GM23338 (cell line): ENCODE measurements around the gene HADHB. TPM values are rescaled to one million over a fixed set of nuclear protein-coding genes. Genes with fewer than 3 reads are reported as not detected.

Experiments used
- ATAC-seq: fragments of 200-7000 bp; cut with Tn5 transposase; 3 replicates; pipeline ENCODE4 v1.9.1; 2020
- DNase-seq: peaks from one replicate; pipeline ENCODE4 v3.0.0-alpha.2; 2015; ENCODE audit warnings: low spot score
- H2AFZ ChIP-seq: fragments of 200-600 bp; sonication (generic); 2 replicates; pipeline ENCODE4 v1.8.0; 2016; ENCODE audit warnings: antibody characterized with exemption, mild to moderate bottlenecking, moderate library complexity
- H3F3A ChIP-seq: fragments of 200-600 bp; sonication (generic); replicated peaks from 2 replicates; pipeline ENCODE4 v1.8.0; 2017; ENCODE audit warnings: antibody characterized with exemption, mixed run types, low read depth
- H3K27ac ChIP-seq: fragments of 200-600 bp; sonication (generic); 2 replicates; pipeline ENCODE4 v1.6.1; 2016; ENCODE audit warnings: low read depth
- H3K27me3 ChIP-seq: fragments of 200-600 bp; sonication (generic); 2 replicates; pipeline ENCODE4 v1.8.0; 2016; ENCODE audit warnings: mild to moderate bottlenecking, mixed run types, moderate library complexity; ENCODE audit not compliant: insufficient read depth
- H3K36me3 ChIP-seq: fragments of 200-600 bp; sonication (generic); 2 replicates; pipeline ENCODE4 v1.8.0; 2016; ENCODE audit warnings: mild to moderate bottlenecking; ENCODE audit not compliant: insufficient read depth
- H3K4me1 ChIP-seq: fragments of 200-600 bp; sonication (generic); 2 replicates; pipeline ENCODE4 v1.8.0; 2016; ENCODE audit warnings: mild to moderate bottlenecking, moderate library complexity; ENCODE audit not compliant: insufficient read depth
- H3K4me2 ChIP-seq: fragments of 200-600 bp; sonication (generic); 2 replicates; pipeline ENCODE4 v1.7.1; 2017; ENCODE audit warnings: mixed run types
- H3K4me3 ChIP-seq: fragments of 200-600 bp; sonication (generic); 2 replicates; pipeline ENCODE4 v1.6.1; 2016; ENCODE audit warnings: mixed run types
- H3K79me2 ChIP-seq: fragments of 200-600 bp; sonication (generic); replicated peaks from 2 replicates; pipeline ENCODE4 v1.8.0; 2017; ENCODE audit warnings: mild to moderate bottlenecking; ENCODE audit not compliant: insufficient read depth
- H3K9me2 ChIP-seq: fragments of 200-600 bp; sonication (generic); 2 replicates; pipeline ENCODE4 v1.8.0; 2017; ENCODE audit not compliant: insufficient read depth
- H4K20me1 ChIP-seq: fragments of 200-600 bp; sonication (generic); replicated peaks from 2 replicates; pipeline ENCODE4 v1.8.0; 2017; ENCODE audit warnings: mild to moderate bottlenecking; ENCODE audit not compliant: insufficient read depth
- H3K27ac Mint-ChIP-seq: 2 replicates; pipeline ENCODE4 v1.8.0; 2020; ENCODE audit warnings: inconsistent platforms, mild to moderate bottlenecking, moderate library complexity, mixed read lengths
- H3K27me3 Mint-ChIP-seq: 3 replicates; pipeline ENCODE4 v1.8.0; 2022; ENCODE audit warnings: low read depth, mild to moderate bottlenecking, moderate library complexity, mixed read lengths, inconsistent platforms; ENCODE audit not compliant: insufficient read depth, poor library complexity
- H3K36me3 Mint-ChIP-seq: 3 replicates; pipeline ENCODE4 v1.8.0; 2021; ENCODE audit warnings: low read depth, mild to moderate bottlenecking, inconsistent platforms, moderate library complexity, mixed read lengths
- H3K4me1 Mint-ChIP-seq: 3 replicates; pipeline ENCODE4 v1.8.0; 2020; ENCODE audit warnings: mild to moderate bottlenecking, inconsistent platforms, mixed read lengths
- H3K4me3 Mint-ChIP-seq: 3 replicates; pipeline ENCODE4 v1.8.0; 2021; ENCODE audit warnings: moderate library complexity, mild to moderate bottlenecking, inconsistent platforms, mixed read lengths
- H3K9me3 Mint-ChIP-seq: 3 replicates; pipeline ENCODE4 v1.8.0; 2020; ENCODE audit warnings: moderate library complexity, mild to moderate bottlenecking, inconsistent platforms, mixed read lengths
- CREB1 ChIP-seq: fragments of 250-450 bp; sonication (Bioruptor Pico); IDR thresholded peaks from 2 replicates; pipeline ENCODE4 v1.5.0; 2020; ENCODE audit warnings: low read depth, mild to moderate bottlenecking, moderate library complexity
- EZH2 ChIP-seq: fragments of 200-600 bp; sonication (generic); IDR thresholded peaks from one replicate; pipeline ENCODE4 v1.8.0; 2017; ENCODE audit warnings: antibody characterized with exemption, mild to moderate bottlenecking, low read depth; ENCODE audit not compliant: unreplicated experiment
- JUNB ChIP-seq: IDR thresholded peaks from one replicate; pipeline ENCODE4 v1.6.1; 2016; ENCODE audit warnings: antibody characterized with exemption; ENCODE audit not compliant: unreplicated experiment
- NANOG ChIP-seq: IDR thresholded peaks from 2 replicates; pipeline ENCODE4 v1.6.1; 2016; ENCODE audit warnings: antibody characterized with exemption, borderline replicate concordance
- POLR2AphosphoS5 ChIP-seq: IDR thresholded peaks from 2 replicates; pipeline ENCODE4 v1.6.1; 2016; ENCODE audit warnings: antibody characterized with exemption, low read depth
- polyA plus RNA-seq: library from polyadenylated mRNA; unstranded; fragments of >200 nt; fragmentation: Nextera tagmentation; extraction: Ambion mirVana; gene quantifications from 2 replicates; pipeline ENCODE4 v1.2.1, GENCODE V29; 2016
- total RNA-seq: library from RNA; depleted of rRNA; stranded (reverse); fragments of >200 nt; shearing (Covaris generic); gene quantifications from 2 replicates; pipeline ENCODE4 v1.2.3, GENCODE V29; 2014
- TF ChIP-seq, protein P1 (sequence below): IDR thresholded peaks from 2 replicates; pipeline ENCODE4 v1.6.1; 2016; ENCODE audit warnings: antibody characterized with exemption
- TF ChIP-seq, protein P2 (sequence below): IDR thresholded peaks from one replicate; pipeline ENCODE4 v1.6.1; 2018; ENCODE audit warnings: antibody characterized with exemption; ENCODE audit not compliant: unreplicated experiment
- TF ChIP-seq, protein P3 (sequence below), 2 experiments: fragments of 200-600 bp in 1 of 2; sonication (generic) in 1 of 2; conservative IDR thresholded peaks; 2 replicates each; pipeline versions ENCODE4 v1.5.1 to v1.6.1; 2016 to 2017; ENCODE audit warnings: antibody characterized with exemption in 2 of 2, low read depth in 2 of 2, mild to moderate bottlenecking in 2 of 2, moderate library complexity in 1 of 2

HADHB gene
- total and polyA plus RNA-seq, 2 experiments from 2014 or later = 41.1 to 43.4 TPM

DNA sequence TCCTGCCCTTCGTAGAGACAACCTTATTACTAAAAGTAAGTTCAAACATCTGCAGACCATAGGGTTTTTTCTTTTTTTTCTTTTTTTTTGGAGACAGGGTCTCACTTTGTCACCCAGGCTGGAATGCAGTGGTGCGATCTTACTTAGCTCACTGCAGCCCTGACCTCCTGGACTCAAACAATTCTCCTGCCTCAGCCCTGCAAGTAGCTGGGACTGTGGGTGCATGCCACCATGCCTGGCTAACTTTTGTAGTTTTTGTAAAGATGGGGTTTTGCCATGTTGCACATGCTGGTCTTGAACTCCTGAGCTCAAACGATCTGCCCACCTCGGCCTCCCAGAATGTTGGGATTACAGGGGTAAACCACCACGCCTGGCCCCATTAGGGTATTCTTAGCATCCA lies 32.7 kb upstream of the HADHB start:
- Mint-ChIP-seq H3K27ac (no peak overlapping the region), H3K36me3 (peaks cover 51% of the 10 kb centered on the region), H3K4me1 (no peaks in the 10 kb centered on the region), H3K9me3 (no peaks in the 10 kb centered on the region), H3K27me3 (no peaks in the 10 kb centered on the region), H3K4me3 (no peak overlapping the region)
- Histone ChIP-seq H3K9me2 (no peaks in the 10 kb centered on the region), H3K4me3 (no peak overlapping the region), H4K20me1 (peaks cover 3% of the 10 kb centered on the region; the same call in 1 of the 2 replicates), H3K36me3 (peaks cover 58% of the 10 kb centered on the region), H3F3A (no peaks in the 10 kb centered on the region), H3K4me1 (no peaks in the 10 kb centered on the region), H3K79me2 (no peaks in the 10 kb centered on the region), H3K4me2 (no peak overlapping the region), H3K27ac (no peak overlapping the region), H3K27me3 (no peaks in the 10 kb centered on the region), H2AFZ (no peak overlapping the region)
- DNase-seq (no peak), ATAC-seq (no peak)
- no peak for TF ChIP-seq POLR2AphosphoS5
- no peak for TF ChIP-seq NANOG
- TF ChIP-seq, protein P1, sequence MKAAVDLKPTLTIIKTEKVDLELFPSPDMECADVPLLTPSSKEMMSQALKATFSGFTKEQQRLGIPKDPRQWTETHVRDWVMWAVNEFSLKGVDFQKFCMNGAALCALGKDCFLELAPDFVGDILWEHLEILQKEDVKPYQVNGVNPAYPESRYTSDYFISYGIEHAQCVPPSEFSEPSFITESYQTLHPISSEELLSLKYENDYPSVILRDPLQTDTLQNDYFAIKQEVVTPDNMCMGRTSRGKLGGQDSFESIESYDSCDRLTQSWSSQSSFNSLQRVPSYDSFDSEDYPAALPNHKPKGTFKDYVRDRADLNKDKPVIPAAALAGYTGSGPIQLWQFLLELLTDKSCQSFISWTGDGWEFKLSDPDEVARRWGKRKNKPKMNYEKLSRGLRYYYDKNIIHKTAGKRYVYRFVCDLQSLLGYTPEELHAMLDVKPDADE = no peak
- TF ChIP-seq EZH2 = no peak
- TF ChIP-seq, protein P2, sequence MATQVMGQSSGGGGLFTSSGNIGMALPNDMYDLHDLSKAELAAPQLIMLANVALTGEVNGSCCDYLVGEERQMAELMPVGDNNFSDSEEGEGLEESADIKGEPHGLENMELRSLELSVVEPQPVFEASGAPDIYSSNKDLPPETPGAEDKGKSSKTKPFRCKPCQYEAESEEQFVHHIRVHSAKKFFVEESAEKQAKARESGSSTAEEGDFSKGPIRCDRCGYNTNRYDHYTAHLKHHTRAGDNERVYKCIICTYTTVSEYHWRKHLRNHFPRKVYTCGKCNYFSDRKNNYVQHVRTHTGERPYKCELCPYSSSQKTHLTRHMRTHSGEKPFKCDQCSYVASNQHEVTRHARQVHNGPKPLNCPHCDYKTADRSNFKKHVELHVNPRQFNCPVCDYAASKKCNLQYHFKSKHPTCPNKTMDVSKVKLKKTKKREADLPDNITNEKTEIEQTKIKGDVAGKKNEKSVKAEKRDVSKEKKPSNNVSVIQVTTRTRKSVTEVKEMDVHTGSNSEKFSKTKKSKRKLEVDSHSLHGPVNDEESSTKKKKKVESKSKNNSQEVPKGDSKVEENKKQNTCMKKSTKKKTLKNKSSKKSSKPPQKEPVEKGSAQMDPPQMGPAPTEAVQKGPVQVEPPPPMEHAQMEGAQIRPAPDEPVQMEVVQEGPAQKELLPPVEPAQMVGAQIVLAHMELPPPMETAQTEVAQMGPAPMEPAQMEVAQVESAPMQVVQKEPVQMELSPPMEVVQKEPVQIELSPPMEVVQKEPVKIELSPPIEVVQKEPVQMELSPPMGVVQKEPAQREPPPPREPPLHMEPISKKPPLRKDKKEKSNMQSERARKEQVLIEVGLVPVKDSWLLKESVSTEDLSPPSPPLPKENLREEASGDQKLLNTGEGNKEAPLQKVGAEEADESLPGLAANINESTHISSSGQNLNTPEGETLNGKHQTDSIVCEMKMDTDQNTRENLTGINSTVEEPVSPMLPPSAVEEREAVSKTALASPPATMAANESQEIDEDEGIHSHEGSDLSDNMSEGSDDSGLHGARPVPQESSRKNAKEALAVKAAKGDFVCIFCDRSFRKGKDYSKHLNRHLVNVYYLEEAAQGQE = no peak
- TF ChIP-seq, protein P3, sequence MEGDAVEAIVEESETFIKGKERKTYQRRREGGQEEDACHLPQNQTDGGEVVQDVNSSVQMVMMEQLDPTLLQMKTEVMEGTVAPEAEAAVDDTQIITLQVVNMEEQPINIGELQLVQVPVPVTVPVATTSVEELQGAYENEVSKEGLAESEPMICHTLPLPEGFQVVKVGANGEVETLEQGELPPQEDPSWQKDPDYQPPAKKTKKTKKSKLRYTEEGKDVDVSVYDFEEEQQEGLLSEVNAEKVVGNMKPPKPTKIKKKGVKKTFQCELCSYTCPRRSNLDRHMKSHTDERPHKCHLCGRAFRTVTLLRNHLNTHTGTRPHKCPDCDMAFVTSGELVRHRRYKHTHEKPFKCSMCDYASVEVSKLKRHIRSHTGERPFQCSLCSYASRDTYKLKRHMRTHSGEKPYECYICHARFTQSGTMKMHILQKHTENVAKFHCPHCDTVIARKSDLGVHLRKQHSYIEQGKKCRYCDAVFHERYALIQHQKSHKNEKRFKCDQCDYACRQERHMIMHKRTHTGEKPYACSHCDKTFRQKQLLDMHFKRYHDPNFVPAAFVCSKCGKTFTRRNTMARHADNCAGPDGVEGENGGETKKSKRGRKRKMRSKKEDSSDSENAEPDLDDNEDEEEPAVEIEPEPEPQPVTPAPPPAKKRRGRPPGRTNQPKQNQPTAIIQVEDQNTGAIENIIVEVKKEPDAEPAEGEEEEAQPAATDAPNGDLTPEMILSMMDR (conservative IDR thresholded peaks at IDR 0.05; ENCODE audit: low read depth in 2 of 2) = no peak

DNA sequence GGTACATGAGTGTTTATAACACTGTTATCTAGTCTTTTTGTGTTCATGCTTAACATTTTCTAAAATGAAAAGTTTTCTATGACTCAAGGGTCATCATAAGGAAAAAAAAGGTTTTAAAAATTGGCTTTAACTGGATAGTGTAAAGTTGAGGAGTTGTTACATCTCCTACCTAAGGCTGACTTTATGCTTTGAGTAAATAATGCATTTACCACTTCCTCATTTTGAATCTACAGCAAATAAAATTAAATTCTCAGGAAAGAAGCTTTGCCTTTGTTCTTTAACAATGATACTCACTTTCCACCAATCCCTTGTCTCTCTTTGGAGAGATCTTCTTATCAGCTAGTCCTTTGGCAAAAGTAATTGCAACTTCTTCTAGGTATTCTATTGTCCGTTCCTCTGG lies 30.0 kb upstream of the HADHB start:
- H3K27me3 ChIP-seq = no peaks in the 10 kb centered on the region
- Mint-ChIP-seq H3K4me3 (no peak overlapping the region), H3K4me1 (no peaks in the 10 kb centered on the region), H3K9me3 (no peaks in the 10 kb centered on the region), H3K27ac (no peak overlapping the region), H3K36me3 (peaks cover 51% of the 10 kb centered on the region), H3K27me3 (peaks cover 2% of the 10 kb centered on the region)
- no peaks in the 10 kb centered on the region for H3F3A ChIP-seq
- no peak overlapping the region for H2AFZ ChIP-seq
- no peak for DNase-seq
- no peaks in the 10 kb centered on the region for H3K4me1 ChIP-seq
- H3K4me3 ChIP-seq = no peak overlapping the region
- no peak overlapping the region for H3K27ac ChIP-seq
- H3K4me2 ChIP-seq = no peak overlapping the region
- H3K36me3 ChIP-seq = peaks cover 41% of the 10 kb centered on the region
- no peaks in the 10 kb centered on the region for H3K79me2 ChIP-seq
- no peaks in the 10 kb centered on the region for H3K9me2 ChIP-seq
- peaks cover 12% of the 10 kb centered on the region; the same call in 1 of the 2 replicates for H4K20me1 ChIP-seq
- ATAC-seq = no peak
- TF ChIP-seq CREB1 (CRISPR knock-in tag) (no peak), JUNB (no peak), POLR2AphosphoS5 (no peak)
- TF ChIP-seq, protein P3 (conservative IDR thresholded peaks at IDR 0.05; ENCODE audit: low read depth in 2 of 2) = no peak
